Measurements from ENCODE around the gene MCC.

- no peak for TF ChIP-seq EP300 (IDR thresholded peaks at IDR 0.05; ENCODE audit: borderline replicate concordance)
- TF ChIP-seq NFIC (IDR thresholded peaks at IDR 0.05), result no peak
- no peak for TF ChIP-seq RAD21 (IDR thresholded peaks at IDR 0.05; ENCODE audit: low read depth)
- no peak for TF ChIP-seq FOXM1 (IDR thresholded peaks at IDR 0.05; ENCODE audit: borderline replicate concordance, low read depth)
- no peak for TF ChIP-seq YY1 (IDR thresholded peaks at IDR 0.05; ENCODE audit: low read depth)
- TF ChIP-seq CEBPB (IDR thresholded peaks at IDR 0.05), result no peak
- no peak for TF ChIP-seq TCF12 (IDR thresholded peaks at IDR 0.05; ENCODE audit: low read depth)
Observed at GRCh38 chr5:113347572-113347971, 140.7 kb downstream of the MCC start.

Data from Ishikawa (cell line).